Left lung (tissue), 10 donors: Measurements from ENCODE around the gene DTD1. TPM values are rescaled to one million over a fixed set of nuclear protein-coding genes. Genes with fewer than 3 reads are reported as not detected.

Source experiments
- ATAC-seq: fragments of 200-7000 bp; cut with Tn5 transposase; one replicate; pipeline ENCODE4 v1.9.1; 2020; ENCODE audit warnings: moderate library complexity
- DNase-seq, 4 donors: peaks; one replicate each; pipeline ENCODE4 v3.0.0-alpha.2; 2013 to 2020
- H3K27ac ChIP-seq, 2 donors: fragments of 200-600 bp; sonication (generic) in 1 of 2; one replicate each; pipeline versions ENCODE4 v1.5.0 to v1.8.0; 2020 to 2021
- H3K27me3 ChIP-seq, 2 donors: fragments of 200-600 bp; sonication (generic) in 1 of 2; one replicate each; pipeline versions ENCODE4 v1.5.0 to v1.8.0; 2020 to 2021
- H3K36me3 ChIP-seq, 2 donors: fragments of 200-600 bp; sonication (generic) in 1 of 2; one replicate each; pipeline versions ENCODE4 v1.5.0 to v1.8.0; 2020 to 2021
- H3K4me1 ChIP-seq, 2 donors: fragments of 200-600 bp; one replicate each; pipeline ENCODE4 v1.8.0; 2021
- H3K4me3 ChIP-seq, 2 donors: fragments of 200-600 bp; sonication (generic) in 1 of 2; one replicate each; pipeline versions ENCODE4 v1.5.0 to v1.8.0; 2020 to 2021; ENCODE audit warnings: mild to moderate bottlenecking in 1 of 2
- H3K9me3 ChIP-seq, 2 donors: fragments of 200-600 bp; sonication (generic) in 1 of 2; one replicate each; pipeline versions ENCODE4 v1.5.0 to v1.8.0; 2020 to 2021
- intact Hi-C, 2 donors: fragments of 100-400 bp; cut with DNase I; formaldehyde crosslinking; loops; one replicate each; pipeline versions ENCODE4 v1.11.2 to v1.14.2; 2022
- polyA plus RNA-seq, 6 donors: library from polyadenylated mRNA; unstranded; fragments of 120-200 nt; gene quantifications; one replicate each; pipeline ENCODE4 v1.2.1, GENCODE V29; 2013; ENCODE audit not compliant: insufficient read length in 6 of 6
- total RNA-seq, 2 donors: library from RNA; stranded (reverse); fragmentation: NEBNext Ultra II Directional; extraction: Animal tissue kit (Norgen Biotek cat#: 25700); gene quantifications; one replicate each; pipeline ENCODE4 v1.2.1, GENCODE V29; 2021
- TF ChIP-seq, protein P1 (sequence below), 2 donors: fragments of 200-600 bp; sonication (generic) in 1 of 2; IDR thresholded peaks; one replicate each; pipeline versions ENCODE4 v1.5.0 to v1.8.0; 2021; ENCODE audit warnings: antibody characterized with exemption in 2 of 2
- donor health status: DM: no; HTN: yes; CAD: no.
- donor health status: DM: no; HTN: no; CAD: no.

The DTD1 gene
- total and polyA plus RNA-seq, 8 donors, result 14.8 to 27.5 (median 25.6) TPM

- no peak for ATAC-seq
- DNase-seq, result no peak
- Histone ChIP-seq H3K4me3 (no peak overlapping the region), H3K36me3 (no peaks in the 10 kb centered on the region), H3K4me1 (no peaks in the 10 kb centered on the region), H3K27ac (no peak overlapping the region), H3K9me3 (no peaks in the 10 kb centered on the region), H3K27me3 (no peaks in the 10 kb centered on the region)
- intact Hi-C loops, result no loop called here
- TF ChIP-seq, protein P1, sequence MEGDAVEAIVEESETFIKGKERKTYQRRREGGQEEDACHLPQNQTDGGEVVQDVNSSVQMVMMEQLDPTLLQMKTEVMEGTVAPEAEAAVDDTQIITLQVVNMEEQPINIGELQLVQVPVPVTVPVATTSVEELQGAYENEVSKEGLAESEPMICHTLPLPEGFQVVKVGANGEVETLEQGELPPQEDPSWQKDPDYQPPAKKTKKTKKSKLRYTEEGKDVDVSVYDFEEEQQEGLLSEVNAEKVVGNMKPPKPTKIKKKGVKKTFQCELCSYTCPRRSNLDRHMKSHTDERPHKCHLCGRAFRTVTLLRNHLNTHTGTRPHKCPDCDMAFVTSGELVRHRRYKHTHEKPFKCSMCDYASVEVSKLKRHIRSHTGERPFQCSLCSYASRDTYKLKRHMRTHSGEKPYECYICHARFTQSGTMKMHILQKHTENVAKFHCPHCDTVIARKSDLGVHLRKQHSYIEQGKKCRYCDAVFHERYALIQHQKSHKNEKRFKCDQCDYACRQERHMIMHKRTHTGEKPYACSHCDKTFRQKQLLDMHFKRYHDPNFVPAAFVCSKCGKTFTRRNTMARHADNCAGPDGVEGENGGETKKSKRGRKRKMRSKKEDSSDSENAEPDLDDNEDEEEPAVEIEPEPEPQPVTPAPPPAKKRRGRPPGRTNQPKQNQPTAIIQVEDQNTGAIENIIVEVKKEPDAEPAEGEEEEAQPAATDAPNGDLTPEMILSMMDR (IDR thresholded peaks at IDR 0.05), result no peak
These were observed 50.9 kb downstream of the DTD1 start for GRCh38 chr20:18638768-18639167.

DNA sequence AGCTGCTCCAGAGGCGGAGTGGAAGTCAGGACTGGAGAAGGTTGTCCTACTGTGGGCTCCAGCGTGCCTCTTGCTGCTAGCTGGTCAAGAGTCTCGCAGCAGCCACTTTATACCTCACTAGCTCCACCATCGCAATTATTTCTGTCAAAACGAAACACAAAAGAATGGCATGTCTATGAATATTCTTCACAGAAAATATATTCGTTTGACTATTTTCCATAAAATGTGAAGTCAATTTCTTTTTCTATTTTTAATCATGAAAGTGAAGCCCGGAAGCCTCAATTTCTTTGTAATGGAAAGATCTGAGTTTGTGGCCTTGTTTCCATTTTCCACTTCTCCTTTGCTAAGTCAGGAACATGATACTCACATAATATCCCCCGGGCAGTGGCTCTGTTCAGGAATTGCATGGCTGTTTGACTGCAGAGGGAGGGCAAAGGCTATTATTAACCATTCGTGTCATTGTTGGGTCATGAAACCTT, 51.7 kb downstream of the DTD1 start:
- TF ChIP-seq, protein P1 (IDR thresholded peaks at IDR 0.05), result no peak
- no peaks in the 10 kb centered on the region for H3K27me3 ChIP-seq
- DNase-seq, result no peak
- no peaks in the 10 kb centered on the region for H3K9me3 ChIP-seq
- H3K27ac ChIP-seq, result no peak overlapping the region
- H3K4me3 ChIP-seq, result no peak overlapping the region
- intact Hi-C loops, result no loop called here
- H3K4me1 ChIP-seq, result no peaks in the 10 kb centered on the region
- H3K36me3 ChIP-seq, result no peaks in the 10 kb centered on the region
- ATAC-seq, result no peak

DNA sequence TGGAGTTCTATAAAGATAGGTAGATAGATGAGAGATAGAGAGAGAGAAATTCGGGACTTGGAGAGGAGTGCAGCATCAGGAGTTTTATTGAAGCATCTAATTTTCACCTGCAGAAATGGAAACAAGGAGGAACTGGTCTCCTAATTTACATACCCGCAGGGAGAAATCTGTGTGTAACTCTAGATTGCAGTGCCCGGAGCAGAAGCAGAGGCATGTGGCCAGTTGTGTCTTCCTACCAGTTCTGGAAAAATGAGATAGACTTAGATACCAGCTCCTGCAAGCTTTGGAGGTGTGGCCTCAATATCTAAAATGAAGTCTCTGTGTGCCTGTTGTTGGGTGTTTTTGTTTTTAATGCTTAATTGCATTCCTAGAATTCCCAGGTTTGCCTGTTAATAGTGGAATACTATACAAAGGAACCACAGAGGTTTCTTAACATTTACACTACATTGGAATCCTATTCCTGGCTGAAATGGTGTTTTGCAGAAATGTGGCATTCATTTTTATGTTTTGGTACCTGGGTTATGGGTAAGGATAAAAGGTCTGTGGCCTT, 57.4 kb downstream of the DTD1 start:
- TF ChIP-seq, protein P1 (IDR thresholded peaks at IDR 0.05), result no peak
- Histone ChIP-seq H3K36me3 (no peaks in the 10 kb centered on the region), H3K4me1 (no peaks in the 10 kb centered on the region), H3K27me3 (no peaks in the 10 kb centered on the region), H3K4me3 (no peak overlapping the region), H3K9me3 (no peaks in the 10 kb centered on the region), H3K27ac (no peak overlapping the region)
- DNase-seq (no peak), ATAC-seq (no peak)
- intact Hi-C loops, result no loop called here

DNA sequence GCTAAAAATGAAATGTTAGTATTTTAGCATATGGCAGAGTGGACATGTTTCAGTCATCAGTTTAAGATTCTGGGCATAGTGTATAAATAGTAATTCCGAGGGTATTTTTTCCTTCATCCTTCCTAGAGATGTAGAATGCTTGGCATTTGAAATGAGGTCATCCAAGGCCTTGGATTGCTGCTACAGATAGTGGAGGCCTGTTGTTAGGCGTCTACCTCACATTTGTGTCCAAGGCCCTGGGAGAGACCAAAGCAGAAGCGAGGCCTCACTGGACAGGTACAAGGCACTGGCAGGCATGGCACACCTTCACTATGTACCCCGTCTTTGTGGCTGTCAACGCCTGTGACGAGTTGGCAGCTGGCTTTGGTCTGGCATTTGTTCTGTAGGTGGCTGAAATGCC, 58.0 kb downstream of the DTD1 start:
- Histone ChIP-seq H3K27me3 (no peaks in the 10 kb centered on the region), H3K36me3 (no peaks in the 10 kb centered on the region), H3K4me1 (no peaks in the 10 kb centered on the region), H3K9me3 (no peaks in the 10 kb centered on the region), H3K4me3 (no peak overlapping the region), H3K27ac (no peak overlapping the region)
- ATAC-seq, result no peak
- DNase-seq, result no peak
- TF ChIP-seq, protein P1 (IDR thresholded peaks at IDR 0.05), result no peak
- intact Hi-C loops, result no loop called here

GRCh38 chr20:18647777-18648176, 59.9 kb downstream of the DTD1 start:
- H3K36me3 ChIP-seq, result no peaks in the 10 kb centered on the region
- no peaks in the 10 kb centered on the region for H3K27me3 ChIP-seq
- no peaks in the 10 kb centered on the region for H3K4me1 ChIP-seq
- no peak overlapping the region for H3K27ac ChIP-seq
- no peak for ATAC-seq
- no peak for DNase-seq
- H3K9me3 ChIP-seq, result no peaks in the 10 kb centered on the region
- no peak overlapping the region for H3K4me3 ChIP-seq
- TF ChIP-seq, protein P1 (IDR thresholded peaks at IDR 0.05), result no peak
- intact Hi-C loops, result no loop called here
